Smooth muscle cell (in vitro differentiated cells): ENCODE measurements around the gene CCER1. TPM values are rescaled to one million over a fixed set of nuclear protein-coding genes. Genes with fewer than 3 reads are reported as not detected.

Source experiments
- DNase-seq: peaks from one replicate; lab custom pipeline; 2025; ENCODE audit not compliant: unreplicated experiment; lab: John Stamatoyannopoulos, UW
- H2AFZ ChIP-seq: fragments of 200-600 bp; sonication (generic); 2 replicates; pipeline ENCODE4 v1.6.0; 2016; ENCODE audit warnings: antibody characterized with exemption, low read depth, mild to moderate bottlenecking
- H3F3A ChIP-seq: fragments of 200-600 bp; sonication (generic); 2 replicates; pipeline ENCODE4 v1.6.0; 2017; ENCODE audit warnings: antibody characterized with exemption, low read depth
- H3K27ac ChIP-seq: fragments of 200-600 bp; sonication (generic); 2 replicates; pipeline ENCODE4 v1.5.1; 2016; ENCODE audit warnings: low read depth, mild to moderate bottlenecking
- H3K27me3 ChIP-seq: fragments of 200-600 bp; sonication (generic); 2 replicates; pipeline ENCODE4 v1.6.1; 2016; ENCODE audit warnings: low read depth, mild to moderate bottlenecking
- H3K36me3 ChIP-seq: fragments of 200-600 bp; sonication (generic); 2 replicates; pipeline ENCODE4 v1.5.1; 2016; ENCODE audit warnings: low read depth
- H3K4me1 ChIP-seq: fragments of 200-600 bp; sonication (generic); 2 replicates; pipeline ENCODE4 v1.5.1; 2016; ENCODE audit warnings: low read depth
- H3K4me2 ChIP-seq: fragments of 200-600 bp; sonication (generic); 2 replicates; pipeline ENCODE4 v1.6.0; 2016; ENCODE audit warnings: mild to moderate bottlenecking
- H3K4me3 ChIP-seq: fragments of 200-600 bp; sonication (generic); 2 replicates; pipeline ENCODE4 v1.5.1; 2016; ENCODE audit warnings: mild to moderate bottlenecking
- H3K79me2 ChIP-seq: fragments of 200-600 bp; sonication (generic); 2 replicates; pipeline ENCODE4 v1.6.0; 2016; ENCODE audit warnings: low read depth, mild to moderate bottlenecking
- H3K9ac ChIP-seq: fragments of 200-600 bp; sonication (generic); 2 replicates; pipeline ENCODE4 v1.6.0; 2016; ENCODE audit warnings: low read depth
- H3K9me3 ChIP-seq: fragments of 200-600 bp; sonication (generic); replicated peaks from 2 replicates; pipeline ENCODE4 v1.5.1; 2016; ENCODE audit warnings: low read depth
- H4K20me1 ChIP-seq: fragments of 200-600 bp; sonication (generic); 2 replicates; pipeline ENCODE4 v1.6.0; 2016; ENCODE audit warnings: low read depth
- WGBS: methylation state at CpG from one replicate; pipeline ENCODE4 v1.1.7; 2016; ENCODE audit warnings: low lambda C conversion rate; 5-methylcytosine and 5-hydroxymethylcytosine counted together
- polyA plus RNA-seq: library from polyadenylated mRNA; unstranded; fragments of >200 nt; fragmentation: Nextera tagmentation; extraction: Ambion mirVana; gene quantifications from 2 replicates; pipeline ENCODE4 v1.2.1, GENCODE V29; 2016
- total RNA-seq: library from RNA; depleted of rRNA; stranded (reverse); fragments of >200 nt; gene quantifications from 2 replicates; pipeline ENCODE4 v1.2.3, GENCODE V29; 2014
- TF ChIP-seq, protein P1 (sequence below): fragments of 200-600 bp; sonication (generic); IDR thresholded peaks from 2 replicates; pipeline ENCODE4 v1.5.1; 2017; ENCODE audit warnings: borderline replicate concordance, mild to moderate bottlenecking, antibody characterized with exemption; ENCODE audit not compliant: insufficient read depth, poor library complexity, severe bottlenecking

The CCER1 gene
- total and polyA plus RNA-seq, 2 experiments from 2014 or later, result not detected

GRCh38 chr12:90984114-90984513 lies 29.1 kb upstream of the CCER1 start:
- WGBS, result 82% methylated on average over 3 of the region's 3 CpGs
- no peaks in the 10 kb centered on the region for H4K20me1 ChIP-seq

DNA sequence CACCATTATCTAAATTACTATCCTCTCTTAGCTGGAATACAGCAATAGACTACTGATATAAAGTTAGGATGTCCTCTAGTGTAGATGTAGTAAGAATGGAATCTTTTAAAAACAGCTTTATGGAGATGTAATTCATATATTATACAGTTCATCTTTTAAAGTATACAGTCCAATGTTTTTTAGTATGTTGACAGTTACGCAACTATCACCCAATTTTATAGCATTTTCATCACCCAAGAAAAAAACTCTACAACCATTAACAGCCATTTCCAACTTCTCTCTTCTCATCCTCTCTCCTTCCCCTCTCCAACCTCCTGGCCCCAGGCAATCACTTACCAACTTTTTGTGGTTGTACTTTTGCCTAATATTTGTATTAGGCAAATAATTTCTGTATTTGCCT lies 27.2 kb upstream of the CCER1 start:
- no peak for DNase-seq
- TF ChIP-seq, protein P1, sequence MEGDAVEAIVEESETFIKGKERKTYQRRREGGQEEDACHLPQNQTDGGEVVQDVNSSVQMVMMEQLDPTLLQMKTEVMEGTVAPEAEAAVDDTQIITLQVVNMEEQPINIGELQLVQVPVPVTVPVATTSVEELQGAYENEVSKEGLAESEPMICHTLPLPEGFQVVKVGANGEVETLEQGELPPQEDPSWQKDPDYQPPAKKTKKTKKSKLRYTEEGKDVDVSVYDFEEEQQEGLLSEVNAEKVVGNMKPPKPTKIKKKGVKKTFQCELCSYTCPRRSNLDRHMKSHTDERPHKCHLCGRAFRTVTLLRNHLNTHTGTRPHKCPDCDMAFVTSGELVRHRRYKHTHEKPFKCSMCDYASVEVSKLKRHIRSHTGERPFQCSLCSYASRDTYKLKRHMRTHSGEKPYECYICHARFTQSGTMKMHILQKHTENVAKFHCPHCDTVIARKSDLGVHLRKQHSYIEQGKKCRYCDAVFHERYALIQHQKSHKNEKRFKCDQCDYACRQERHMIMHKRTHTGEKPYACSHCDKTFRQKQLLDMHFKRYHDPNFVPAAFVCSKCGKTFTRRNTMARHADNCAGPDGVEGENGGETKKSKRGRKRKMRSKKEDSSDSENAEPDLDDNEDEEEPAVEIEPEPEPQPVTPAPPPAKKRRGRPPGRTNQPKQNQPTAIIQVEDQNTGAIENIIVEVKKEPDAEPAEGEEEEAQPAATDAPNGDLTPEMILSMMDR, result no peak
- Histone ChIP-seq H3K4me1 (peaks cover 15% of the 10 kb centered on the region), H3K9me3 (no peaks in the 10 kb centered on the region), H3K79me2 (peaks cover 4% of the 10 kb centered on the region), H3K9ac (no peak overlapping the region), H3K27ac (no peak overlapping the region), H3K36me3 (no peaks in the 10 kb centered on the region), H3K4me2 (no peak overlapping the region), H3K27me3 (no peaks in the 10 kb centered on the region), H3K4me3 (no peak overlapping the region), H4K20me1 (no peaks in the 10 kb centered on the region), H2AFZ (no peak overlapping the region), H3F3A (peaks cover 8% of the 10 kb centered on the region)
- 94% methylated on average over 1 of the region's 1 CpG for WGBS

More at GRCh38 chr12:90984114-90984513, 29.1 kb upstream of the CCER1 start:
- no peak overlapping the region for H2AFZ ChIP-seq
- H3F3A ChIP-seq, result peaks cover 6% of the 10 kb centered on the region
- H3K27ac ChIP-seq, result no peak overlapping the region
- no peaks in the 10 kb centered on the region for H3K9me3 ChIP-seq
- no peak overlapping the region for H3K9ac ChIP-seq
- no peak overlapping the region for H3K4me2 ChIP-seq
- H3K27me3 ChIP-seq, result no peaks in the 10 kb centered on the region
- H3K36me3 ChIP-seq, result no peaks in the 10 kb centered on the region
- DNase-seq, result no peak
- TF ChIP-seq, protein P1, result no peak
- H3K4me1 ChIP-seq, result peaks cover 8% of the 10 kb centered on the region
- peaks cover 4% of the 10 kb centered on the region for H3K79me2 ChIP-seq
- no peak overlapping the region for H3K4me3 ChIP-seq

GRCh38 chr12:90979951-90980350 lies 25.0 kb upstream of the CCER1 start:
- H4K20me1 ChIP-seq, result no peaks in the 10 kb centered on the region
- no peaks in the 10 kb centered on the region for H3K36me3 ChIP-seq
- DNase-seq, result no peak
- peak overlapping the region; percentile 76 for H3K4me2 ChIP-seq
- no peaks in the 10 kb centered on the region for H3K27me3 ChIP-seq
- H3K79me2 ChIP-seq, result peaks cover 4% of the 10 kb centered on the region
- H3K4me1 ChIP-seq, result peaks cover 15% of the 10 kb centered on the region
- 26% methylated on average over 3 of the region's 3 CpGs for WGBS
- H3K9me3 ChIP-seq, result no peaks in the 10 kb centered on the region
- peak overlapping the region; percentile 92 for H2AFZ ChIP-seq
- H3K27ac ChIP-seq, result peak overlapping the region; percentile 76
- H3K9ac ChIP-seq, result peak overlapping the region; percentile 30
- H3K4me3 ChIP-seq, result no peak overlapping the region
- peaks cover 8% of the 10 kb centered on the region for H3F3A ChIP-seq
- TF ChIP-seq, protein P1, result no peak

DNA sequence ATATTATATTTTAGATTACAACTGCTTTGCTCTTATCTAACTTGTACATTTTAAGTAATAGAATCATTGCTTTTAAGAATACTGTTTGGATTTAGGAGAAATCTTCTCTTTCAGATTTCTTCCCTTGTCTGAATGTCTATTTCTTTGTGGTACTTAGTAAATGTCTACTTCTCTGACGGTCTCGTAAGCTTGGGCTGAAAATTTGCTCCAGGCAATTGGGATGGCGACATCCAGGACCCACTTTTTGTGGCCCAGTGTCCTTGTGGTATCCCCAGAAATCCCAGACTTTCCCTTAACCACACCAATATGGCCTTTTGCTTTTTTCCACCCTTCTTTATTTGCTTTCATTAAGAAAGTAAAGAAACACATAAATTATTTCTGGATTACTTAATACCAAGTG lies 24.0 kb upstream of the CCER1 start:
- peaks cover 8% of the 10 kb centered on the region for H3F3A ChIP-seq
- H2AFZ ChIP-seq, result peak overlapping the region; percentile 43
- TF ChIP-seq, protein P1, result no peak
- no peaks in the 10 kb centered on the region for H3K36me3 ChIP-seq
- no peak overlapping the region for H3K4me3 ChIP-seq
- peak overlapping the region; percentile 76 for H3K27ac ChIP-seq
- H4K20me1 ChIP-seq, result no peaks in the 10 kb centered on the region
- WGBS, result 58% methylated on average over 3 of the region's 3 CpGs
- peaks cover 4% of the 10 kb centered on the region for H3K79me2 ChIP-seq
- DNase-seq, result no peak
- peaks cover 15% of the 10 kb centered on the region for H3K4me1 ChIP-seq
- H3K4me2 ChIP-seq, result peak overlapping the region; percentile 76
- no peaks in the 10 kb centered on the region for H3K27me3 ChIP-seq
- no peaks in the 10 kb centered on the region for H3K9me3 ChIP-seq
- no peak overlapping the region for H3K9ac ChIP-seq
